Endothelial cell of umbilical vein (primary cell): ENCODE data around the gene GFI1B. TPM values are rescaled to one million over a fixed set of nuclear protein-coding genes. Genes with fewer than 3 reads are reported as not detected.
"Not testable (repeated sequence)": the region's sequence is repeated elsewhere in the genome, so short reads cannot be mapped to it uniquely, and the experiment has no call there.

ENCODE experiments used
- BruUV-seq: library from RNA; stranded (reverse); fragments of 400-500 nt; replicated peaks from 2 replicates; lab custom pipeline; 2021; lab: Mats Ljungman, UMichigan
- CTCF ChIA-PET: fragments of 300-600, 350-600 bp; sonication (Branson Sonifier 250); formaldehyde crosslinking; loops from one replicate; lab custom pipeline; 2021; ENCODE audit warnings: antibody characterized with exemption, inconsistent platforms; lab: Charles Lee
- POLR2A ChIA-PET: fragments of 300-600, 350-600 bp; sonication (Branson Sonifier 250); formaldehyde crosslinking; loops from one replicate; lab custom pipeline; 2021; ENCODE audit warnings: antibody characterized with exemption, inconsistent platforms; lab: Charles Lee
- DNase-seq: peaks from one replicate; pipeline ENCODE4 v3.0.0-alpha.2; 2011; ENCODE audit warnings: low read depth, low spot score
- FAIRE-seq: peaks from 2 replicates; lab custom pipeline; 2011; peaks lifted over from hg19 to GRCh38; lab: Jason Lieb, UNC
- H2AFZ ChIP-seq: 2 replicates; pipeline ENCODE4 v1.6.0; 2012; ENCODE audit warnings: low read depth, low read length, control low read depth, inconsistent platforms
- H3K27ac ChIP-seq: 2 replicates; pipeline ENCODE4 v1.5.1; 2011; ENCODE audit warnings: low read depth, mild to moderate bottlenecking, control low read depth, low read length, moderate library complexity; ENCODE audit not compliant: insufficient read depth
- H3K27me3 ChIP-seq, 2 experiments: 2 replicates each; pipeline versions ENCODE4 v1.6.0 to v1.6.1; 2011; ENCODE audit warnings: low read length in 2 of 2, mixed read lengths in 1 of 2; ENCODE audit not compliant: control insufficient read depth in 2 of 2, insufficient read depth in 2 of 2
- H3K36me3 ChIP-seq, 2 experiments: 2 replicates in 1 of 2; 3 replicates in 1 of 2; pipeline ENCODE4 v1.5.1; 2011; ENCODE audit warnings: low read length in 2 of 2, mild to moderate bottlenecking in 1 of 2, moderate library complexity in 1 of 2; ENCODE audit not compliant: control insufficient read depth in 2 of 2, insufficient read depth in 2 of 2; ENCODE audit errors: extremely low read depth in 1 of 2
- H3K4me1 ChIP-seq: 3 replicates; pipeline ENCODE4 v1.5.1; 2011; ENCODE audit warnings: mild to moderate bottlenecking, low read length; ENCODE audit not compliant: control insufficient read depth, insufficient read depth; ENCODE audit errors: extremely low read depth
- H3K4me2 ChIP-seq: 2 replicates; pipeline ENCODE4 v1.6.1; 2011; ENCODE audit warnings: low read length, control low read depth, mixed read lengths; ENCODE audit not compliant: insufficient read depth
- H3K4me3 ChIP-seq, 3 experiments: fragments of 200-600 bp in 1 of 3; sonication (generic), shearing (Covaris generic) in 1 of 3; replicated peaks in 1 of 3; 2 replicates each; pipeline ENCODE4 v1.5.1; 2011 to 2016; ENCODE audit warnings: control low read depth in 3 of 3, low read length in 3 of 3, mild to moderate bottlenecking in 2 of 3, inconsistent platforms in 1 of 3, low read depth in 1 of 3, moderate library complexity in 1 of 3; ENCODE audit not compliant: insufficient read depth in 1 of 3
- H3K79me2 ChIP-seq: 2 replicates; pipeline ENCODE4 v1.6.0; 2012; ENCODE audit warnings: low read length, inconsistent platforms; ENCODE audit not compliant: control insufficient read depth, insufficient read depth
- H3K9ac ChIP-seq: replicated peaks from 2 replicates; pipeline ENCODE3; 2011; ENCODE audit warnings: low read length, control low read depth; ENCODE audit not compliant: insufficient read depth; ENCODE audit errors: extremely low read depth
- H3K9me1 ChIP-seq: replicated peaks from 3 replicates; pipeline ENCODE4 v1.6.0; 2011; ENCODE audit warnings: mild to moderate bottlenecking, low read length; ENCODE audit not compliant: control insufficient read depth, insufficient read depth; ENCODE audit errors: extremely low read depth
- H3K9me3 ChIP-seq: replicated peaks from 2 replicates; pipeline ENCODE4 v1.5.1; 2012; ENCODE audit warnings: low read length, inconsistent platforms; ENCODE audit not compliant: control insufficient read depth, insufficient read depth
- H4K20me1 ChIP-seq: replicated peaks from 2 replicates; pipeline ENCODE3; 2011; ENCODE audit warnings: mild to moderate bottlenecking, low read length; ENCODE audit not compliant: control insufficient read depth, insufficient read depth; ENCODE audit errors: extremely low read depth
- FOS ChIP-seq: IDR thresholded peaks from 2 replicates; pipeline ENCODE4 v1.6.1; 2011; ENCODE audit warnings: mild to moderate bottlenecking, low read length, moderate library complexity, borderline replicate concordance; ENCODE audit not compliant: insufficient read depth
- POLR2A ChIP-seq: IDR thresholded peaks from 2 replicates; pipeline ENCODE4 v1.6.1; 2012; ENCODE audit warnings: low read depth, mild to moderate bottlenecking, control low read depth, low read length
- dilution Hi-C: fragments of 300-500 bp; cut with MboI; formaldehyde crosslinking; loops from one replicate; pipeline ENCODE4 v1.15.0; 2019; ENCODE audit warnings: low sequenced_read_pairs; ENCODE audit not compliant: extremely low pct_ligation_motif_present
- intact Hi-C: fragments of 100-400 bp; cut with micrococcal nuclease; formaldehyde crosslinking; loops from one replicate; pipeline ENCODE4 v1.10.0; 2022
- polyA plus RNA-seq, 4 experiments: library from polyadenylated mRNA; depleted of rRNA in 3 of 4; stranded (reverse) in 3 of 4; unstranded in 1 of 4; fragments of >200 nt; gene quantifications; 2 replicates each; pipeline versions ENCODE4 v1.2.1 to v1.2.3, GENCODE V29; 2011 to 2012; ENCODE audit warnings: missing spikeins in 1 of 4
- total RNA-seq: library from RNA; stranded (reverse); gene quantifications from 2 replicates; pipeline ENCODE4 v1.2.3, GENCODE V29; 2021

Gene GFI1B
- total and polyA plus RNA-seq, 2 donors (not counting 3 experiments of a cell fraction or from before 2014, with no cell fraction given), result 0.04 TPM; not detected in 1

GRCh38 chr9:132989414-132989996, 11.0 kb downstream of the GFI1B start:
- DNase-seq, result no peak
- ChIA-PET POLR2A (no interaction called here), CTCF (no interaction called here)
- Histone ChIP-seq H3K36me3 (no peaks in the 10 kb centered on the region), H3K79me2 (no peaks in the 10 kb centered on the region), H3K9me1 (no peaks in the 10 kb centered on the region), H3K27me3 (peaks cover 0 to 13% of the 10 kb centered on the region in 2 experiments), H3K4me2 (no peak overlapping the region), H2AFZ (no peak overlapping the region), H3K9me3 (no peaks in the 10 kb centered on the region), H3K27ac (no peak overlapping the region), H4K20me1 (no peaks in the 10 kb centered on the region), H3K4me3 (no peak overlapping the region), H3K4me1 (no peaks in the 10 kb centered on the region), H3K9ac (no peak overlapping the region)
- no peak for TF ChIP-seq FOS
- TF ChIP-seq POLR2A, result no peak
- no peak for FAIRE-seq
- BruUV-seq, result no TSS peak
- dilution Hi-C loops (no loop called here), intact Hi-C loops (no loop called here)

- H3K27me3 ChIP-seq, result peaks cover 0 to 11% of the 10 kb centered on the region in 2 experiments
- H2AFZ ChIP-seq, dilution Hi-C loops, DNase-seq, H3K36me3 ChIP-seq, H3K4me2 ChIP-seq, H3K4me3 ChIP-seq, H3K4me1 ChIP-seq, FAIRE-seq, H3K79me2 ChIP-seq, H3K9me3 ChIP-seq, CTCF ChIA-PET, H3K9me1 ChIP-seq, POLR2A ChIA-PET, H3K9ac ChIP-seq, intact Hi-C loops, H4K20me1 ChIP-seq, H3K27ac ChIP-seq, BruUV-seq: not testable (repeated sequence)
These were observed 11.6 kb downstream of the GFI1B start for GRCh38 chr9:132989998-132990557.
